H1 (cell line): ENCODE data around the gene BMF. TPM values are rescaled to one million over a fixed set of nuclear protein-coding genes. Genes with fewer than 3 reads are reported as not detected.

ENCODE experiments used
- BACH1 ChIP-seq: IDR thresholded peaks from 2 replicates; pipeline ENCODE4 v1.6.1; 2012; ENCODE audit warnings: low read length, improper control_type of control experiment
- BRCA1 ChIP-seq: IDR thresholded peaks from 2 replicates; pipeline ENCODE4 v1.6.1; 2012; ENCODE audit warnings: low read depth, low read length, improper control_type of control experiment
- CBX8 ChIP-seq: fragments of 300-800, 300-1000 bp; sonication (generic); IDR thresholded peaks from 2 replicates; pipeline ENCODE4 v1.7.1; 2016; ENCODE audit warnings: low read depth, low read length, borderline replicate concordance
- GTF2F1 ChIP-seq: IDR thresholded peaks from 2 replicates; pipeline ENCODE4 v1.6.1; 2012; ENCODE audit warnings: low read depth, low read length, improper control_type of control experiment, borderline replicate concordance
- SAP30 ChIP-seq: fragments of 300-600 bp; sonication (generic); IDR thresholded peaks from 2 replicates; pipeline ENCODE4 v1.7.1; 2012; ENCODE audit warnings: low read length, moderate library complexity, mild to moderate bottlenecking, inconsistent platforms; ENCODE audit not compliant: insufficient read depth, insufficient replicate concordance
- SRF ChIP-seq: IDR thresholded peaks from 2 replicates; pipeline ENCODE4 v1.6.1; 2011; ENCODE audit warnings: mild to moderate bottlenecking, low read depth, low read length, moderate library complexity
- polyA plus RNA-seq, 7 experiments: library from polyadenylated mRNA; depleted of rRNA in 3 of 7; stranded (reverse) in 5 of 7; unstranded in 2 of 7; fragments of >200 nt in 5 of 7; fragments of 200-250 nt in 2 of 7; gene quantifications; 1 replicate in 5 of 7; 2 replicates in 1 of 7; 4 replicates in 1 of 7; pipeline versions ENCODE4 v1.2.1 to v1.2.3, GENCODE V29; 2011 to 2013; ENCODE audit warnings: missing spikeins in 2 of 7, mixed read lengths in 2 of 7
- total RNA-seq: library from RNA; stranded (reverse); fragmentation: NEBNext Ultra II Directional; extraction: Animal tissue kit (Norgen Biotek cat#: 25700); gene quantifications from 2 replicates; pipeline ENCODE4 v1.2.1, GENCODE V29; 2021
- TF ChIP-seq, protein P1 (sequence below): fragments of 300-600 bp; sonication (generic); IDR thresholded peaks from 2 replicates; pipeline ENCODE4 v1.7.1; 2012; ENCODE audit warnings: low read length, moderate library complexity, mild to moderate bottlenecking, inconsistent platforms; ENCODE audit not compliant: insufficient replicate concordance
- TF ChIP-seq, protein P2 (sequence below): IDR thresholded peaks from 2 replicates; pipeline ENCODE4 v1.6.1; 2011; ENCODE audit warnings: low read length, improper control_type of control experiment

BMF gene
- total and polyA plus RNA-seq, 2 of the 8 experiments (the other 6 are each of a cell fraction or from before 2014, with no cell fraction given): 21.2 to 24.2 TPM

- TF ChIP-seq, protein P1, sequence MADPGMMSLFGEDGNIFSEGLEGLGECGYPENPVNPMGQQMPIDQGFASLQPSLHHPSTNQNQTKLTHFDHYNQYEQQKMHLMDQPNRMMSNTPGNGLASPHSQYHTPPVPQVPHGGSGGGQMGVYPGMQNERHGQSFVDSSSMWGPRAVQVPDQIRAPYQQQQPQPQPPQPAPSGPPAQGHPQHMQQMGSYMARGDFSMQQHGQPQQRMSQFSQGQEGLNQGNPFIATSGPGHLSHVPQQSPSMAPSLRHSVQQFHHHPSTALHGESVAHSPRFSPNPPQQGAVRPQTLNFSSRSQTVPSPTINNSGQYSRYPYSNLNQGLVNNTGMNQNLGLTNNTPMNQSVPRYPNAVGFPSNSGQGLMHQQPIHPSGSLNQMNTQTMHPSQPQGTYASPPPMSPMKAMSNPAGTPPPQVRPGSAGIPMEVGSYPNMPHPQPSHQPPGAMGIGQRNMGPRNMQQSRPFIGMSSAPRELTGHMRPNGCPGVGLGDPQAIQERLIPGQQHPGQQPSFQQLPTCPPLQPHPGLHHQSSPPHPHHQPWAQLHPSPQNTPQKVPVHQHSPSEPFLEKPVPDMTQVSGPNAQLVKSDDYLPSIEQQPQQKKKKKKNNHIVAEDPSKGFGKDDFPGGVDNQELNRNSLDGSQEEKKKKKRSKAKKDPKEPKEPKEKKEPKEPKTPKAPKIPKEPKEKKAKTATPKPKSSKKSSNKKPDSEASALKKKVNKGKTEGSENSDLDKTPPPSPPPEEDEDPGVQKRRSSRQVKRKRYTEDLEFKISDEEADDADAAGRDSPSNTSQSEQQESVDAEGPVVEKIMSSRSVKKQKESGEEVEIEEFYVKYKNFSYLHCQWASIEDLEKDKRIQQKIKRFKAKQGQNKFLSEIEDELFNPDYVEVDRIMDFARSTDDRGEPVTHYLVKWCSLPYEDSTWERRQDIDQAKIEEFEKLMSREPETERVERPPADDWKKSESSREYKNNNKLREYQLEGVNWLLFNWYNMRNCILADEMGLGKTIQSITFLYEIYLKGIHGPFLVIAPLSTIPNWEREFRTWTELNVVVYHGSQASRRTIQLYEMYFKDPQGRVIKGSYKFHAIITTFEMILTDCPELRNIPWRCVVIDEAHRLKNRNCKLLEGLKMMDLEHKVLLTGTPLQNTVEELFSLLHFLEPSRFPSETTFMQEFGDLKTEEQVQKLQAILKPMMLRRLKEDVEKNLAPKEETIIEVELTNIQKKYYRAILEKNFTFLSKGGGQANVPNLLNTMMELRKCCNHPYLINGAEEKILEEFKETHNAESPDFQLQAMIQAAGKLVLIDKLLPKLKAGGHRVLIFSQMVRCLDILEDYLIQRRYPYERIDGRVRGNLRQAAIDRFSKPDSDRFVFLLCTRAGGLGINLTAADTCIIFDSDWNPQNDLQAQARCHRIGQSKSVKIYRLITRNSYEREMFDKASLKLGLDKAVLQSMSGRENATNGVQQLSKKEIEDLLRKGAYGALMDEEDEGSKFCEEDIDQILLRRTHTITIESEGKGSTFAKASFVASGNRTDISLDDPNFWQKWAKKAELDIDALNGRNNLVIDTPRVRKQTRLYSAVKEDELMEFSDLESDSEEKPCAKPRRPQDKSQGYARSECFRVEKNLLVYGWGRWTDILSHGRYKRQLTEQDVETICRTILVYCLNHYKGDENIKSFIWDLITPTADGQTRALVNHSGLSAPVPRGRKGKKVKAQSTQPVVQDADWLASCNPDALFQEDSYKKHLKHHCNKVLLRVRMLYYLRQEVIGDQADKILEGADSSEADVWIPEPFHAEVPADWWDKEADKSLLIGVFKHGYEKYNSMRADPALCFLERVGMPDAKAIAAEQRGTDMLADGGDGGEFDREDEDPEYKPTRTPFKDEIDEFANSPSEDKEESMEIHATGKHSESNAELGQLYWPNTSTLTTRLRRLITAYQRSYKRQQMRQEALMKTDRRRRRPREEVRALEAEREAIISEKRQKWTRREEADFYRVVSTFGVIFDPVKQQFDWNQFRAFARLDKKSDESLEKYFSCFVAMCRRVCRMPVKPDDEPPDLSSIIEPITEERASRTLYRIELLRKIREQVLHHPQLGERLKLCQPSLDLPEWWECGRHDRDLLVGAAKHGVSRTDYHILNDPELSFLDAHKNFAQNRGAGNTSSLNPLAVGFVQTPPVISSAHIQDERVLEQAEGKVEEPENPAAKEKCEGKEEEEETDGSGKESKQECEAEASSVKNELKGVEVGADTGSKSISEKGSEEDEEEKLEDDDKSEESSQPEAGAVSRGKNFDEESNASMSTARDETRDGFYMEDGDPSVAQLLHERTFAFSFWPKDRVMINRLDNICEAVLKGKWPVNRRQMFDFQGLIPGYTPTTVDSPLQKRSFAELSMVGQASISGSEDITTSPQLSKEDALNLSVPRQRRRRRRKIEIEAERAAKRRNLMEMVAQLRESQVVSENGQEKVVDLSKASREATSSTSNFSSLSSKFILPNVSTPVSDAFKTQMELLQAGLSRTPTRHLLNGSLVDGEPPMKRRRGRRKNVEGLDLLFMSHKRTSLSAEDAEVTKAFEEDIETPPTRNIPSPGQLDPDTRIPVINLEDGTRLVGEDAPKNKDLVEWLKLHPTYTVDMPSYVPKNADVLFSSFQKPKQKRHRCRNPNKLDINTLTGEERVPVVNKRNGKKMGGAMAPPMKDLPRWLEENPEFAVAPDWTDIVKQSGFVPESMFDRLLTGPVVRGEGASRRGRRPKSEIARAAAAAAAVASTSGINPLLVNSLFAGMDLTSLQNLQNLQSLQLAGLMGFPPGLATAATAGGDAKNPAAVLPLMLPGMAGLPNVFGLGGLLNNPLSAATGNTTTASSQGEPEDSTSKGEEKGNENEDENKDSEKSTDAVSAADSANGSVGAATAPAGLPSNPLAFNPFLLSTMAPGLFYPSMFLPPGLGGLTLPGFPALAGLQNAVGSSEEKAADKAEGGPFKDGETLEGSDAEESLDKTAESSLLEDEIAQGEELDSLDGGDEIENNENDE: no peak
- TF ChIP-seq SRF (no peak), CBX8 (no peak), SAP30 (peak; percentile 85), BACH1 (no peak), GTF2F1 (no peak), BRCA1 (no peak)
- TF ChIP-seq, protein P2, sequence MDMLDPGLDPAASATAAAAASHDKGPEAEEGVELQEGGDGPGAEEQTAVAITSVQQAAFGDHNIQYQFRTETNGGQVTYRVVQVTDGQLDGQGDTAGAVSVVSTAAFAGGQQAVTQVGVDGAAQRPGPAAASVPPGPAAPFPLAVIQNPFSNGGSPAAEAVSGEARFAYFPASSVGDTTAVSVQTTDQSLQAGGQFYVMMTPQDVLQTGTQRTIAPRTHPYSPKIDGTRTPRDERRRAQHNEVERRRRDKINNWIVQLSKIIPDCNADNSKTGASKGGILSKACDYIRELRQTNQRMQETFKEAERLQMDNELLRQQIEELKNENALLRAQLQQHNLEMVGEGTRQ: no peak
These were observed 69.8 kb downstream of the BMF start, which contains the start of gene SRP14 (continued) for GRCh38 chr15:40038638-40039543.
